Mesenteric fat pad (tissue), 1 donor: ENCODE measurements around the gene BMF. TPM values are rescaled to one million over a fixed set of nuclear protein-coding genes. Genes with fewer than 3 reads are reported as not detected.

Experiments used
- DNase-seq: peaks from one replicate; pipeline ENCODE4 v3.0.0-alpha.2; 2020; ENCODE audit warnings: low spot score
- total RNA-seq: library from RNA; stranded (reverse); fragmentation: NEBNext Ultra II Directional; extraction: Animal tissue kit (Norgen Biotek cat#: 25700); gene quantifications from one replicate; pipeline ENCODE4 v1.2.1, GENCODE V29; 2021
- donor health status: DM: yes; HTN: yes; CAD: no.

The BMF gene
- total RNA-seq, 1 donor from 2014 or later = 4.0 TPM

DNA sequence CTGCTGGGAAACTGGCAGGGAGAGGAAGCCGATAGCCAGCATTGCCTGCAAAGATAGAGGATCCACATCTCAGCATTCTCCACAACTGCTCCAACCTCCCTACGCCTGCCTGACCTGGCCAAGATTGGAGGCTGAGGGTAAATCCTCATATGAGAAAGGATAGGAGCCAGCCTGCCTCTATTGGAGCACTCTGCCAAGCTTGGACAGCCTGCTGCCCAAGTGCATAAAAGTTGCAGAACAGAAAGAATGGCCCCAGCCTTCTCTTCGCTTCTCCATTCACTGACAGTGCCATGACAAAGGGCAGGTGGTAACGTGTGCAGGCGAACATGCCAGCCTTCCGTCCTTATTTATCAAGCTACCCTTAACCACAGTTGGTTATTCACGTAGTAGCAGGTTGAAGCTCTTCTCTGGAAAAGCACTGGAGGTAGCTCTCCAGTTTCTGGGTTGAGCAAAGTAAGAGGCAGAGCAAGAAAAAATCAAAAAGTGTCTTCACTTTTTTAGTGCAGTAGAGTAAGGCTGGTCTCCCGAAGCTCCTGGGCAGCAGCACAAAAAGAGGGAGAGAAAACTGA, 4.3 kb downstream of the BMF start:
- no peak for DNase-seq

DNA sequence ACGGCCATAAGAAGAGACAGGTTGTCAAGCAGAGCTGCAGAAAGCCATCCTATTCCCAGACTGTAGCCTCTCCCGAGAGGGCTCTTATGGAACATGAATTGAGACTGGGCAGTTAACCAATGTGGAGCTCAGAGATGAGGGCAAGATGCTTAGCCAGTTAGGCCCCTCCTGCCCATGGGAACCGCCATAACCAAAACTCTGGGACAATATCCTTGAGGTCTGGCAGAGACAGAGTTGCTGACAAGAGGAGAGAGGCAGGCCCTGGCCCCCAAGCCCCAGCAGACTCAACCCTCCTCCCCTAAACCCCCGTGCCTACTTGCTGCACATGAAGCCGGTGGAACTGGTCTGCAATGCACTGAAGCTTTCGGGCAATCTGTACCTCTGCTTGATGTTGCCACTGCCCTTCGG, 4.8 kb downstream of the BMF start:
- DNase-seq = peak; percentile 35

- DNase-seq = peak; percentile 93
Measured at GRCh38 chr15:40102897-40103858, 5.5 kb downstream of the BMF start.

- no peak for DNase-seq
Measured at GRCh38 chr15:40100947-40101905, 7.5 kb downstream of the BMF start.

- no peak for DNase-seq
Measured at GRCh38 chr15:40100123-40100946, 8.3 kb downstream of the BMF start.

DNA sequence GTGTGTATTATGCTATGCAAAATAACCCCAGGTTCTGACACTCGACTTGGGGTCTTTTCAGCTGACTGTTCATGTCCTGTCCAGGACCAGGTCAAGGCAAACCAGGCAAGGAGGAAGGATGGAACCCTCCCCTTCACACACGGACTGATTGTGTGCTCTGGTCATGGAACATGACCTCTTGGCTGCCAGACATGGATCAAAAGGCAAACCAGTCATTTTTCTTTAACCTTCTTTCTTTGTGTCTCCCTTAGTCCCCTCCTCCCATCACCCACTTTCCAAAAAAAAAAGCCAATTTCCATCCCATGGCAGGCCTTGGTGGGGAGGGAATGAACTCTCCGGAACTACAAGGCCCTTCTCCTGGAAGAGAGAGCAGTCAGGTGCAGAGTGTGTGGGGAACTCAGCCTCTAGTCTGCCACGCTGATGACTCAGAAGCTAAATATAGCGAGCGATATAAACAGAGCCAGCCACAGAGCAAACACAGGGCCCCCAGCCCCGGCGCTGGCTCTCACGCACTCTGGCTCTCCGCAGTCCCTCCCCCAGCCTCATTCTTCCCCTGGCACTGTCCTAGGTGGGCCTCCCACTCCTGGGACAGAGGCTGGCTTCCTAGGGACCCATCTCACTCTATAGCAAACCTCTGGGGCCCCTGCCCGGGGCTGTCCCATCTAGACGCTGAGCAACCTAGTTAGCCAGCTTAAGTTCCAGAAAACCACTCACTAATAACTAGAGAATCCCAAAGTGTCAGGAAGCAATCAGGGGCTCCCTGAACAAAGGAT, 10.0 kb downstream of the BMF start:
- no peak for DNase-seq

DNA sequence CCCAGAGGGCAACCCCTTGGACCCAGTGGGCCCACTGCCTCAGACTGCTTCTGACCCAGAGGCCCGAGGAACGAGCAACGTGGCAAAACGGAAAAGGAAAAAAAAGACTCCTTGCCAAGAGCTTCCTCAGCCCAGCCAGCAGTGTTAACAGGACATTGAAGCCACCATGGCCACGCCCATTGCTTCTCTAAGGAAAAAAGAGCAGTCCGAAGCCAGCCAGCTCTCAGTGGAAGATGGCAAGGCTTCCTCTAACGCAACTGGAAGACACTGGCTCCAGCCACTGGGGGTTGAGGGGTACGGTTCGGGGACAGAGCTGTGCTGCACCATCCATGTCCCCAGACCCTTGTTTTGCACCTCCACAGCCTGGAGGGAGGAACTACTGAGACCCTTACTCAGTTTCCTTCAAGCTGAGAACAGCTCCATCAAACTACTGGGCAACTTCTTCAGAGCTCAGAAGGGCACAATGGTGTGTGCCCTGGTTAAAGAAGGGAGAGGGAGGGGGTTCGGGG, 10.7 kb downstream of the BMF start:
- no peak for DNase-seq

DNA sequence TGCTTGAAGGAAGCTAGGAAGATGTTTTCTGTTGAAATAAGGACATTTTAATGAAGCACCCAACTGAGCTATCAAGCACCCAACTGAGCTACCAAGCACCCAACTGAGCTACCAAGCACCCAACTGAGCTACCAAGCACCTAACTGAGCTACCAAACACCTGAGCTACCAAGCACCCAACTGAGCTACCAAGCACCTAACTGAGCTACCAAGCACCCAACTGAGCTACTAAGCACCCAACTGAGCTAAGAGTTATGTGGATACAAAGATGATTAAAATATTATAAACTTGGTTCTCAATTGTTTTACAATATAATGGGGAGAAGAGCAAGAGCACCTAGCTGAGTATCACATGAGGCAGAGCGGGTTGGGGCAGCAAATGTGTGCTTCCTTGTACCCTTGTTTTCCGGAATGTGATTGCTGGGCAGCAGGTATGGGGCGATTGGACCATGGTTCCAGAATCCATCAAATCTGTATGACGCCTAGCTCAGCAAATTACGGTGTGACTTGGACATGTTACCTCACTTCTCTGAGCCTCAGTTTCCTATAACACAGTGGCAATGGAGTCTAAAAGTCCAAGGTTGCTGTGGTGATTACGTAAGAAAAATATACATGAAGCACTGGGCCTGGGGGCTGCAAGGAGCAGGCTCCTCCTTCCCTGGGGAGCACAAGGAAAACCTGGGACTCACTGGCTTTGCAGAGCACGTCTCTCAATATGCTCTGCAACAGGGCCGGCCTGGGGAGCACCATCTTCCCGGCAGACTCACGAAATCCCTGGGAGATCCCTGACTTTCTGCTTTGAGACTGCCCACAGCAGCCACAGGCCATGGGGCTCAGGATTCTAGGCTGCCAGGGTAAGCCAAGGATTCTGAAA, 11.3 kb downstream of the BMF start:
- DNase-seq = no peak

DNA sequence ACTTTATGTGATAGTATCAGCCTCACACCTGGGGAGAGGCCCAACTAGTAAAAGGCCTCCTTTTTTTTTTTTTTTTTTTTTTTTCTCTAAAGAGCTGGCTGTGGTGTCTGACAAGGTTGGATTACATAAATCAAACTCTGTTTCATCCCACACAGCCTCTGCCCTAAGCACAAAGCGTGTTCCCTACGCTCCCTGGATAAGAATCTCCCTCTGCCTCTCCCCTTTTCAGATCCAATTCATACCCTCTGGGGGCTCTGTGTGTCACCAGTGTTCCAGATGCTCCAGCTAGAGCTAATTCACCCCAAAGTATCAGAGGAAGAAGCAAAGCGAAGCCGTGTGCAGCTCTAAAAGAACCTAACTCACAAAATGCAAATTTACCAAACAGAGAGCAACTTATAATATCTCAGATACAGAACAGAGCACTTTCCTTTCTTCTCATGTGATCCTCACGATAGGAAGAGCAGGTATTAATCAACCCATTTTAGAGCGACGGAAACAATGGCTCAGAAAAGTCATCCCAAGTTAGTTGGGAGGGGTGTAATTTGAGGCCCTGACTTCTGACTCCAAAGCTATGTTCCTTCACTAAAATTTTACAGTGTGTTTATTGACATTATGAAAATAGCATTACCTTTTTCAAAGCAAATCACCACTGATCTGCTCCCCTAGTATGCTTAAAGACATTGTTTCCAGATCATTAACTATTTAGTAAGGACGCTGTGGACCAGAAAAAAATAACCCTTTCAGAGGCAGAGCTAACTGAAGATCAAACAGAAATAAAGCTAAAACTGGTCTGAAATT, 12.4 kb downstream of the BMF start:
- DNase-seq = no peak

DNA sequence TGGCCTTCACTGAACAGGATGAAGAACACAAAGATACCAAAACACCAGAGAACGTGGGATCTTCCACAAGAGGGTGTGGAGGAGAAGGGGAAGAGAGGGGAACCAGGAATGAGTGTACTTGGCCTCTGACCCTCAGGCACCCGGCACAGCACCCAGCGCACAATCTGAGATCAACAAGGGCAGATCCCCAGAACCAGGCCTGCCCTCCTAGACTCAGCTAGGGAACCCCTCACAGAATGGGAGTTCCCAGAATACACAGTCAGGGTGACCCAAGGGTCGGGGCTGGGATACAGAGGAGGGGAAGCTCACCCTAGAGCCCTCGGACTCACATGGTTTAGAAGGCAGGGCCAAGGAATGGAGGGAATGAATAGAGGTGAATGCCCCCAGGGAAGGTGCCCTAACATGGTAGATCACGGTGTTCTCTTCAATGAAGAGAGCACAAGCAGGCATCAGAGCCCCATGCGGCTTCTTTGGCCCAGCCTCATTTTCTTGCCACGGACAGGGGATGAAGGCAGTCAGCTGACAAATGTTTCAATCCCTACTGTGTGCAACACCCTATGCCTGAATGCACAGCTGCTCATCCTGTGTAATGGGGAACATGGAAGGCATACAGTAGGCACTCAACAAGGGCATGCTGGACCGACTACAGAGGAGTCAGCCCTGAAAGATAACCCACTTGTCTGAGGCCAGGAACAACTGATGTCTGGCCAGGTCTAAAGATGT, 13.1 kb downstream of the BMF start:
- no peak for DNase-seq

GRCh38 chr15:40094156-40094555, 14.5 kb downstream of the BMF start:
- no peak for DNase-seq

DNA sequence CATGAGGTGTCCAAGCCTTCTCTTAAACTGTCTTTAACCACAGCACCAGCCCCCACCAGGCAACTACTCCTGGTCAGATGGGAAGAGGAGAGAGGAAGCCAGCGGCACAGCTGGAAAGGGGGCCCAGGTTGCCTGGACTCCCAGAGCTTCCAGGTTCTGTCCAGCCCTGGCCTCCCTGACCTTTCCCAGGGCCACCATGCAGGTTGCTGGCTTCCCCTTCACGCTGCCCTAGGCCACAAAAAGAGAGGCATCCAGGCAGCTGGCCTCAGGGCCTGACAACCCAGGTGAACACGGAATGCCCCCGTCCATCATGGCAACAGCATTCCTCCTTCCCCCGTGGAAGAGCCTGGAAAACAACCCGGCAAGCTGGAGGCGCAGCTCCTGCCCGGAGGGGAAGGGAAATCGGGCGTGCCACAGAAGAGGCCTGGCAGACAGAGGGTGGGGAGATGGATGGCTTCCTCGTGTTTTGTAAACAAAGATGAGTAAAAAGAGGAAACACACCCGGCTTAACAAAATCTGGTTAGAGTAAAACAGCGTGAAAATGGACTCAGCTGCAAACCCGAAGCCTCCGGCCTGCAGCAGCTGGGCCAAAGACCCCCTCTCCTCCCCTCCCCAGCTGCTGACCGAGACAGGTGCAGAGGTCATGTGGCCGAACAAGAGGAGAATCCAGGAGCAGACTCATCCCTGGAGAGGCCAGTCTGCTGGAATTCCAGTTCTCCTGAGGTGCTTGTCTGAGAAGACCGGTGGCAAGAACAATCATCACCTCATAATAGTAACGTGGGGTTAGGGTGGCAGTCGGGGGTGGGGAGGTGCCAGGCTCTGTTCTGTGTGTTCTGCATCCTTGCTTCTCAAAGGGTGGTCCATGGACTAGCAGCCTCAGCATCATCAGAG, 15.5 kb downstream of the BMF start:
- DNase-seq = no peak

DNA sequence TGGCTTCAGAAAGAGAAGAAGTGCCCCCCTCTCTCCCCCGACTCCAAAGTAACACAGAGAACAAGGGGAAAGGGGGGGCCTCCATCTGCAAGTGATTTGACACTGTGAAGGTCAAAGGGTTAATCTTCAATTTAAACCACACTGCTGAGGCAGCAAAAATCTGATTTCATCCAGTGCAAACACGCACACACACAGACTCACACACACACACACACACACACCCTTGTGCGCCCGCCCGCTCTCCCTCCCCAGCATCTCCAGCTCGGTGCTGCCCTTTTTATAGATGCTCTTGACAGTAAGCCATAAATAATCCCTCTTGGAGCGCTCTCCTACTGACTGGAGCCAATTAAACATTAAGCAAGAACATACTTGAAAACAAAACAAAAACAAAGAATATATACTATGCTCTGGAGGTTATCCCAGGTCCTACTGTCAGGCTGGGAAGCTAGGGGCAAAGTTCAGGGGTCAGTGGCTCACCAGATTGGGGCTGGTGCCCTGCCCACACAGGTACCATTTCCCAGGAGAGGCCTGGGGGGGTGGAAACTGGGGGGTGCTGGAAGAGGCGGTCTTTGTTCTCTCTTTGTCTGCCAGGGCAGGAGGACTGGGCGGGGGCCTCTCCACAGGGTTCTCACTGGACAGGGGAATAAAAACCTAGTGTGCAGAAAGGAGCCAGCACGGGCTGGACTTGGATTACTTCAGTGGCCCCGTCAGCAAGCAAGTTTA, 16.3 kb downstream of the BMF start:
- no peak for DNase-seq

DNA sequence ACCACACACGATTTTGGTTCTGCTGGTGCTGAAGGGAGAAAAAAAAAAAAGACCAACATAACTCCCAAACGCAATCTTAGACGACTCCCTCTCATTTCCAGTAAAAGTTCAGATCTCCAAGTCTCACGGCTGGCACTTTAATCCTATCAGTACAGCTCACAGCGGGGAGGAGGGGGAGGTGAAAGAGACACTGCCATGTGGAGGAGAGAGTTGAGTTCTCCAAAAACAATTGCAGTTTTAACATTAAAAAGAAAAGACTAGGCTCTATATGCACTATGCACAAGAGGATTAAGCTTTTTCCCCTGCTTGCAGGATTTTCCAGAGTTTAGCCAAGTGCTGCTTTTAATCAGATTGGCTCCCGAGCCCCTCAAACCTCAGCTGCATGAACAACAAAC, 16.8 kb downstream of the BMF start:
- no peak for DNase-seq

DNA sequence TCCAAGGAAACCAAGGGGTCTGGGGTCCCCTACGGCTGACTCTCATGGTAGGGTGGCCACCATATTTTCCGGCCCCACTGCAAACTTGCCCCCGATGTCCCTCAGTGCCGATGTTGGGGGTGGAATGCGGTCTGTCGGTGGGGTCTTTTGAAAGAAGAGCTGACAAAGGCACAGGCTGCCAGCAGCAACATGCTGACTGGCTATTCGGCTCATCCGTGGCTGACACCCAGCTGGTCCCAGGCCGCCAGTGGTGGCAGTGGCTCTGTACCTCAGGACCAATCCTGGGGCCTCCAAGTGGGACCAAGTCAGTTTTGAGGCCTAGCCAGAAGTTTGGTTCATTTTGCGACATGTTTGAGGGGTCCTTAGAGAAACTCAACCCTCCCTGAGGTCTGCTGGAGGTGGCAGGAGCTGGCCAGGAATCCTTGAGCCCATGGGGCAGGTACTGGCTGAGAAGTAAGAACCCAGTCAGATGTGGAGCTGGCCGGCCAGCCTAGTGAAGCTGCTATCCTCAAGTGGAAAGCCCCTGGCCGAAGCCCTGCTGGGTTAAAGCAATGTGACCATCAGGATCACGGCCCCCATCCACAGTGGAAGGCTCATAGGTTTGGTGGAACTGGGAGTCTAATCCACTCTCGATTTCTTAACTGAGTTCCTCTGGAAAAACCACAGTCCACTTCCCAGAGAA, 17.8 kb downstream of the BMF start:
- no peak for DNase-seq
